ENCODE measurements around the gene MS4A14.

GRCh38 chr11:60392361-60392760, 3.9 kb upstream of the MS4A14 start:
- TF ChIP-seq ZBTB11 (CRISPR knock-in tag; IDR thresholded peaks at IDR 0.05) (no peak), JUND (IDR thresholded peaks at IDR 0.05; ENCODE audit: borderline replicate concordance, low read depth, low read length) (no peak), JUND (tag; IDR thresholded peaks at IDR 0.05; ENCODE audit: borderline replicate concordance, low read depth, low read length) (no peak), MEF2A (IDR thresholded peaks at IDR 0.05; ENCODE audit: control insufficient read depth, low read depth, low read length) (no peak), ZNF280B (CRISPR knock-in tag; IDR thresholded peaks at IDR 0.05) (no peak), ZNF444 (CRISPR knock-in tag; IDR thresholded peaks at IDR 0.05) (no peak), FOXJ3 (CRISPR knock-in tag; IDR thresholded peaks at IDR 0.05) (no peak), TAF1 (IDR thresholded peaks at IDR 0.05; ENCODE audit: control insufficient read depth, extremely low read depth, insufficient read depth, low read length, severe bottlenecking) (no peak), BHLHE40 (IDR thresholded peaks at IDR 0.05; ENCODE audit: low read length) (no peak), FOXM1 (IDR thresholded peaks at IDR 0.05; ENCODE audit: low read depth) (no peak), FOXM1 (CRISPR knock-in tag; IDR thresholded peaks at IDR 0.05; ENCODE audit: low read depth) (no peak), CTCF (IDR thresholded peaks at IDR 0.05 in 2 of 3, conservative IDR thresholded peaks at IDR 0.05 in 1 of 3; ENCODE audit: insufficient read depth in 2 of 3, low read depth in 1 of 3, low read length in 3 of 3) (no peak)

Measured in K562 (cell line).